H1 (cell line): ENCODE results near the gene CALD1. TPM values are rescaled to one million over a fixed set of nuclear protein-coding genes. Genes with fewer than 3 reads are reported as not detected.

Experiments used
- CTCF ChIA-PET: fragments of 300-600 bp; sonication (Branson Sonifier 250); formaldehyde crosslinking; loops from one replicate; lab custom pipeline; 2021; ENCODE audit not compliant: partially characterized antibody; lab: Charles Lee
- POLR2A ChIA-PET: fragments of 300-600 bp; sonication (Branson Sonifier 250); formaldehyde crosslinking; loops from one replicate; lab custom pipeline; 2021; ENCODE audit warnings: inconsistent platforms; ENCODE audit not compliant: partially characterized antibody; lab: Charles Lee
- DNase-seq, 2 experiments: peaks; one replicate each; pipeline versions ENCODE4 v3.0.0 to v3.0.0-alpha.2; 2010 to 2022; ENCODE audit warnings: low spot score in 2 of 2, low read depth in 1 of 2, mixed read lengths in 1 of 2
- FAIRE-seq: peaks from 2 replicates; lab custom pipeline; 2011; peaks lifted over from hg19 to GRCh38; lab: Jason Lieb, UNC
- H2AFZ ChIP-seq: 2 replicates; pipeline ENCODE4 v1.8.1; 2012; ENCODE audit warnings: low read length, inconsistent platforms
- H2AK5ac ChIP-seq: 2 replicates; pipeline ENCODE4 v1.6.1; 2013; ENCODE audit warnings: low read depth, low read length
- H2BK120ac ChIP-seq: replicated peaks from 2 replicates; pipeline ENCODE3; 2013; ENCODE audit warnings: low read depth, low read length, inconsistent platforms
- H2BK12ac ChIP-seq: 2 replicates; pipeline ENCODE4 v1.6.1; 2013; ENCODE audit warnings: low read depth, low read length
- H2BK15ac ChIP-seq: 2 replicates; pipeline ENCODE4 v1.6.1; 2013; ENCODE audit warnings: low read length
- H2BK20ac ChIP-seq: 2 replicates; pipeline ENCODE4 v1.6.1; 2013; ENCODE audit warnings: low read length
- H2BK5ac ChIP-seq: 2 replicates; pipeline ENCODE4 v1.6.1; 2013; ENCODE audit warnings: low read depth, low read length
- H3K14ac ChIP-seq: 2 replicates; pipeline ENCODE4 v1.6.1; 2013; ENCODE audit warnings: inconsistent platforms; ENCODE audit not compliant: insufficient read length
- H3K18ac ChIP-seq: 2 replicates; pipeline ENCODE4 v1.6.1; 2013; ENCODE audit warnings: low read length; ENCODE audit errors: extremely low read depth
- H3K23ac ChIP-seq: 2 replicates; pipeline ENCODE4 v1.6.1; 2013; ENCODE audit warnings: inconsistent platforms; ENCODE audit not compliant: insufficient read length
- H3K23me2 ChIP-seq: 2 replicates; pipeline ENCODE4 v1.6.1; 2013; ENCODE audit warnings: low read depth, low read length
- H3K27ac ChIP-seq: 2 replicates; pipeline ENCODE4 v1.6.1; 2011; ENCODE audit warnings: low read depth, low read length, inconsistent platforms
- H3K27me3 ChIP-seq, 4 experiments: replicated peaks in 1 of 4; 1 replicate in 1 of 4; 2 replicates in 3 of 4; pipeline versions ENCODE4 v1.6.1 to v1.8.1; 2011 to 2013; ENCODE audit warnings: low read length in 3 of 4, mild to moderate bottlenecking in 3 of 4, inconsistent platforms in 2 of 4, mixed read lengths in 2 of 4, moderate library complexity in 1 of 4; ENCODE audit not compliant: control insufficient read depth in 3 of 4, insufficient read depth in 3 of 4; ENCODE audit errors: extremely low read depth in 1 of 4
- H3K36me3 ChIP-seq, 4 experiments: 2 replicates each; pipeline versions ENCODE4 v1.6.1 to v1.8.1; 2011 to 2013; ENCODE audit warnings: mild to moderate bottlenecking in 4 of 4, low read length in 3 of 4, moderate library complexity in 2 of 4, control low read depth in 1 of 4, inconsistent platforms in 1 of 4; ENCODE audit not compliant: insufficient read depth in 4 of 4, control insufficient read depth in 2 of 4
- H3K4ac ChIP-seq: replicated peaks from 2 replicates; pipeline ENCODE3; 2013; ENCODE audit warnings: low read length, low read depth, mixed read lengths, inconsistent platforms; ENCODE audit not compliant: insufficient read length
- H3K4me1 ChIP-seq, 4 experiments: replicated peaks in 1 of 4; 1 replicate in 1 of 4; 2 replicates in 3 of 4; pipeline versions ENCODE4 v1.6.1 to v1.8.1; 2011 to 2013; ENCODE audit warnings: low read length in 3 of 4, inconsistent platforms in 2 of 4, mixed read lengths in 1 of 4; ENCODE audit not compliant: insufficient read depth in 4 of 4, control insufficient read depth in 3 of 4
- H3K4me2 ChIP-seq, 2 experiments: 2 replicates each; pipeline versions ENCODE4 v1.6.1 to v1.8.1; 2011 to 2013; ENCODE audit warnings: low read depth in 2 of 2, low read length in 2 of 2, control low read depth in 1 of 2, inconsistent platforms in 1 of 2, mild to moderate bottlenecking in 1 of 2; ENCODE audit not compliant: insufficient read depth in 1 of 2
- H3K4me3 ChIP-seq, 4 experiments: fragments of 200-600, 300-600 bp in 1 of 4; sonication (generic), shearing (Covaris generic), sonication (Bioruptor Twin) in 1 of 4; 2 replicates each; pipeline versions ENCODE4 v1.5.1 to v1.8.1; 2011 to 2016; ENCODE audit warnings: low read length in 4 of 4, low read depth in 3 of 4, control low read depth in 2 of 4, inconsistent platforms in 2 of 4, mild to moderate bottlenecking in 2 of 4, mixed read lengths in 1 of 4, moderate library complexity in 1 of 4; ENCODE audit not compliant: insufficient read depth in 2 of 4; ENCODE audit errors: extremely low read depth in 1 of 4
- H3K56ac ChIP-seq: replicated peaks from 2 replicates; pipeline ENCODE3; 2013; ENCODE audit warnings: low read depth, mild to moderate bottlenecking, mixed read lengths, low read length, inconsistent platforms; ENCODE audit not compliant: insufficient read length
- H3K79me1 ChIP-seq: 2 replicates; pipeline ENCODE4 v1.6.1; 2013; ENCODE audit warnings: low read depth, low read length, control low read depth
- H3K79me2 ChIP-seq, 2 experiments: 2 replicates each; pipeline versions ENCODE4 v1.6.1 to v1.8.1; 2012 to 2013; ENCODE audit warnings: low read length in 2 of 2, mild to moderate bottlenecking in 2 of 2, inconsistent platforms in 1 of 2; ENCODE audit not compliant: insufficient read depth in 2 of 2, control insufficient read depth in 1 of 2
- H3K9ac ChIP-seq, 4 experiments: replicated peaks in 1 of 4; 1 replicate in 1 of 4; 2 replicates in 3 of 4; pipeline versions ENCODE4 v1.6.1 to v1.8.1; 2011 to 2013; ENCODE audit warnings: low read depth in 3 of 4, low read length in 3 of 4, control low read depth in 2 of 4, mild to moderate bottlenecking in 2 of 4, moderate library complexity in 2 of 4, inconsistent platforms in 1 of 4; ENCODE audit errors: extremely low read depth in 1 of 4
- H3K9me3 ChIP-seq, 2 experiments: 2 replicates each; pipeline versions ENCODE4 v1.6.1 to v1.8.1; 2012 to 2013; ENCODE audit warnings: mild to moderate bottlenecking in 2 of 2, moderate library complexity in 2 of 2, control low read depth in 1 of 2, inconsistent platforms in 1 of 2, low read depth in 1 of 2, low read length in 1 of 2, mixed read lengths in 1 of 2; ENCODE audit not compliant: insufficient read depth in 2 of 2
- H4K20me1 ChIP-seq, 2 experiments: replicated peaks in 1 of 2; 2 replicates each; pipeline versions ENCODE3 to v1.8.1; 2011 to 2013; ENCODE audit warnings: inconsistent platforms in 2 of 2, low read length in 2 of 2, mild to moderate bottlenecking in 1 of 2; ENCODE audit not compliant: insufficient read depth in 2 of 2, control insufficient read depth in 1 of 2
- H4K5ac ChIP-seq: 2 replicates; pipeline ENCODE4 v1.6.1; 2013; ENCODE audit warnings: low read length, low read depth, mixed read lengths, inconsistent platforms; ENCODE audit not compliant: insufficient read length
- H4K8ac ChIP-seq: 2 replicates; pipeline ENCODE4 v1.8.0; 2013; ENCODE audit warnings: mild to moderate bottlenecking, moderate library complexity, low read length, inconsistent platforms; ENCODE audit not compliant: insufficient read depth; ENCODE audit errors: extremely low read depth
- H4K91ac ChIP-seq: replicated peaks from 2 replicates; pipeline ENCODE3; 2013; ENCODE audit warnings: low read length, mixed read lengths, inconsistent platforms; ENCODE audit not compliant: insufficient read length
- ASH2L ChIP-seq: fragments of 200-600, 300-600 bp; sonication (generic); IDR thresholded peaks from one replicate; pipeline ENCODE4 v1.7.1; 2017; ENCODE audit warnings: low read length
- BACH1 ChIP-seq: IDR thresholded peaks from 2 replicates; pipeline ENCODE4 v1.6.1; 2012; ENCODE audit warnings: low read length, improper control_type of control experiment
- CHD2 ChIP-seq: IDR thresholded peaks from 2 replicates; pipeline ENCODE4 v1.6.1; 2012; ENCODE audit warnings: low read length, improper control_type of control experiment
- CREB1 ChIP-seq: IDR thresholded peaks from 2 replicates; pipeline ENCODE4 v1.6.1; 2012; ENCODE audit warnings: inconsistent platforms
- GTF2F1 ChIP-seq: IDR thresholded peaks from 2 replicates; pipeline ENCODE4 v1.6.1; 2012; ENCODE audit warnings: low read depth, low read length, improper control_type of control experiment, borderline replicate concordance
- JUND ChIP-seq: IDR thresholded peaks from 2 replicates; pipeline ENCODE4 v1.6.1; 2011; ENCODE audit warnings: mild to moderate bottlenecking, improper control_type of control experiment, low read length
- POLR2A ChIP-seq, 2 experiments: IDR thresholded peaks; 1 replicate in 1 of 2; 2 replicates in 1 of 2; pipeline ENCODE4 v1.6.1; 2011; ENCODE audit warnings: low read depth in 2 of 2, low read length in 2 of 2, mild to moderate bottlenecking in 2 of 2; ENCODE audit errors: control extremely low read depth in 1 of 2
- POLR2AphosphoS5 ChIP-seq: IDR thresholded peaks from 2 replicates; pipeline ENCODE4 v1.6.1; 2011; ENCODE audit warnings: low read depth, low read length
- RAD21 ChIP-seq, 2 experiments: IDR thresholded peaks in 1 of 2; conservative IDR thresholded peaks in 1 of 2; 2 replicates each; pipeline ENCODE4 v1.6.1; 2011; ENCODE audit warnings: low read depth in 2 of 2, low read length in 2 of 2, improper control_type of control experiment in 1 of 2, inconsistent platforms in 1 of 2, mild to moderate bottlenecking in 1 of 2, moderate library complexity in 1 of 2
- SIRT6 ChIP-seq: IDR thresholded peaks from one replicate; pipeline ENCODE4 v1.7.1; 2012; ENCODE audit warnings: low read length, inconsistent platforms
- SP1 ChIP-seq: IDR thresholded peaks from 2 replicates; pipeline ENCODE4 v1.6.1; 2011; ENCODE audit warnings: low read depth, low read length
- SP2 ChIP-seq: IDR thresholded peaks from 2 replicates; pipeline ENCODE4 v1.6.1; 2012; ENCODE audit warnings: mild to moderate bottlenecking, low read length, inconsistent platforms
- TBP ChIP-seq: IDR thresholded peaks from 2 replicates; pipeline ENCODE4 v1.6.1; 2011; ENCODE audit warnings: low read depth, low read length, improper control_type of control experiment
- TEAD4 ChIP-seq: IDR thresholded peaks from 2 replicates; pipeline ENCODE4 v1.6.1; 2012; ENCODE audit warnings: low read depth, low read length, inconsistent platforms, mixed read lengths
- polyA plus RNA-seq, 7 experiments: library from polyadenylated mRNA; depleted of rRNA in 3 of 7; stranded (reverse) in 5 of 7; unstranded in 2 of 7; fragments of >200 nt in 5 of 7; fragments of 200-250 nt in 2 of 7; gene quantifications; 1 replicate in 5 of 7; 2 replicates in 1 of 7; 4 replicates in 1 of 7; pipeline versions ENCODE4 v1.2.1 to v1.2.3, GENCODE V29; 2011 to 2013; ENCODE audit warnings: missing spikeins in 2 of 7, mixed read lengths in 2 of 7
- total RNA-seq: library from RNA; stranded (reverse); fragmentation: NEBNext Ultra II Directional; extraction: Animal tissue kit (Norgen Biotek cat#: 25700); gene quantifications from 2 replicates; pipeline ENCODE4 v1.2.1, GENCODE V29; 2021
- TF ChIP-seq, protein P1 (sequence below): IDR thresholded peaks from 2 replicates; pipeline ENCODE4 v1.6.1; 2012; ENCODE audit warnings: inconsistent platforms
- TF ChIP-seq, protein P2 (sequence below): IDR thresholded peaks from 2 replicates; pipeline ENCODE4 v1.6.1; 2011; ENCODE audit warnings: low read length, improper control_type of control experiment

The CALD1 gene
- total and polyA plus RNA-seq, 2 of the 8 experiments (the other 6 are each of a cell fraction or from before 2014, with no cell fraction given) = 34.3 to 177 TPM

DNA sequence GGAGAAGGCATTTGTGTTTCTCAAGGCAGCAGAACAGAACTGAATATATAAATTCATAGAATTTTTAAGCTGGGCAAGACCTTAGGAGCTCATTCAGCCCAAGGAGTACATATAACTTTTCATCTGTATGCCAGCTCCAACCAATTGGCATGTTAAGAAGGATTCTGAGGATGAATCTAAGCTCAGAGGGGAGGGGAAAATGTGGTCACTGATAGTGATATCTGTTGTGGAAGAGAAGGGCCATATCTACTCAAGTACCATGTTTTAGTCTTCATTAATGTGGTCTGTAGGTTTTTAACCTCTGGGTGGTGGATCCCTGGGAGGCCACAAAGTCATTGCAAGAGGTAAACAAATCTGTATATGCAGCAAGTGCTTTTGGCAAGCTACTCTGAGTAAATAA lies 6.4 kb downstream of the CALD1 start:
- H3K23ac ChIP-seq = no peak overlapping the region
- H3K23me2 ChIP-seq = no peaks in the 10 kb centered on the region
- no peak overlapping the region for H2BK20ac ChIP-seq
- DNase-seq = no peak
- H3K4me3 ChIP-seq = no peak overlapping the region
- H3K18ac ChIP-seq = no peak overlapping the region
- H4K20me1 ChIP-seq = no peaks in the 10 kb centered on the region
- H2BK12ac ChIP-seq = no peak overlapping the region
- peaks cover 0 to 69% of the 10 kb centered on the region in 2 experiments; a peak in 2 of 4 replicates for H3K79me2 ChIP-seq
- H3K14ac ChIP-seq = no peak overlapping the region
- no peak overlapping the region for H4K5ac ChIP-seq
- H3K4me1 ChIP-seq = peaks cover 3 to 7% (median 5%) of the 10 kb centered on the region in 4 experiments; a peak in 5 of 7 replicates
- FAIRE-seq = no peak
- H3K79me1 ChIP-seq = peaks cover 5% of the 10 kb centered on the region; the same call in 1 of the 2 replicates
- H2AFZ ChIP-seq = no peak overlapping the region
- H3K36me3 ChIP-seq = peaks cover 0 to 5% (median 0%) of the 10 kb centered on the region in 4 experiments; a peak in 3 of 8 replicates
- no peak overlapping the region for H4K8ac ChIP-seq
- TF ChIP-seq SP1 = no peak
- TF ChIP-seq POLR2AphosphoS5 = peak; percentile 73
- no peak for TF ChIP-seq CREB1
- TF ChIP-seq TBP = no peak
- TF ChIP-seq SIRT6 = no peak
- TF ChIP-seq SP2 = no peak
- no peak for TF ChIP-seq TEAD4
- no peak for TF ChIP-seq CHD2
- no peak for TF ChIP-seq RAD21 (IDR thresholded peaks at IDR 0.05 in 1 of 2, conservative IDR thresholded peaks at IDR 0.05 in 1 of 2; ENCODE audit: low read depth in 2 of 2, low read length in 2 of 2)
- no peak for TF ChIP-seq JUND
- TF ChIP-seq POLR2A (IDR thresholded peaks at IDR 0.05; ENCODE audit: control extremely low read depth in 1 of 2, low read depth in 2 of 2, low read length in 2 of 2) = peak in 1 of 2 experiments; percentile 30; a peak in 1 of 3 replicates
- TF ChIP-seq, protein P1, sequence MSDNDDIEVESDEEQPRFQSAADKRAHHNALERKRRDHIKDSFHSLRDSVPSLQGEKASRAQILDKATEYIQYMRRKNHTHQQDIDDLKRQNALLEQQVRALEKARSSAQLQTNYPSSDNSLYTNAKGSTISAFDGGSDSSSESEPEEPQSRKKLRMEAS = no peak
- TF ChIP-seq, protein P2, sequence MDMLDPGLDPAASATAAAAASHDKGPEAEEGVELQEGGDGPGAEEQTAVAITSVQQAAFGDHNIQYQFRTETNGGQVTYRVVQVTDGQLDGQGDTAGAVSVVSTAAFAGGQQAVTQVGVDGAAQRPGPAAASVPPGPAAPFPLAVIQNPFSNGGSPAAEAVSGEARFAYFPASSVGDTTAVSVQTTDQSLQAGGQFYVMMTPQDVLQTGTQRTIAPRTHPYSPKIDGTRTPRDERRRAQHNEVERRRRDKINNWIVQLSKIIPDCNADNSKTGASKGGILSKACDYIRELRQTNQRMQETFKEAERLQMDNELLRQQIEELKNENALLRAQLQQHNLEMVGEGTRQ = no peak
- TF ChIP-seq ASH2L = no peak
- no peak for TF ChIP-seq BACH1
- no peak for TF ChIP-seq GTF2F1
- TF ChIP-seq, all 59 proteins: peak for 2
- POLR2A ChIA-PET = interaction anchor here (0.8 to 1.3 kb wide), 2 partner anchors 22 to 24 kb away, joined by 3 read pairs; no protein-coding TSS in a partner anchor
- no peak overlapping the region for H2BK5ac ChIP-seq
- no peak overlapping the region for H2BK120ac ChIP-seq
- H3K9ac ChIP-seq = no peak overlapping the region
- H3K27ac ChIP-seq = no peak overlapping the region
- no peaks in the 10 kb centered on the region for H3K27me3 ChIP-seq
- H3K9me3 ChIP-seq = no peaks in the 10 kb centered on the region
- H2BK15ac ChIP-seq = no peak overlapping the region
- H2AK5ac ChIP-seq = no peak overlapping the region
- H4K91ac ChIP-seq = no peak overlapping the region
- no peak overlapping the region for H3K56ac ChIP-seq
- H3K4me2 ChIP-seq = no peak overlapping the region
- H3K4ac ChIP-seq = no peak overlapping the region
- CTCF ChIA-PET = interaction anchor here (0.8 kb wide), 1 partner anchor 18 kb away, joined by 3 read pairs; no protein-coding TSS in a partner anchor
